ENCODE data around the gene SLC33A1.

Gene SLC33A1

GRCh38 chr3:155785662-155786295 lies 68.4 kb downstream of the SLC33A1 start:
- no peak for DNase-seq

DNA sequence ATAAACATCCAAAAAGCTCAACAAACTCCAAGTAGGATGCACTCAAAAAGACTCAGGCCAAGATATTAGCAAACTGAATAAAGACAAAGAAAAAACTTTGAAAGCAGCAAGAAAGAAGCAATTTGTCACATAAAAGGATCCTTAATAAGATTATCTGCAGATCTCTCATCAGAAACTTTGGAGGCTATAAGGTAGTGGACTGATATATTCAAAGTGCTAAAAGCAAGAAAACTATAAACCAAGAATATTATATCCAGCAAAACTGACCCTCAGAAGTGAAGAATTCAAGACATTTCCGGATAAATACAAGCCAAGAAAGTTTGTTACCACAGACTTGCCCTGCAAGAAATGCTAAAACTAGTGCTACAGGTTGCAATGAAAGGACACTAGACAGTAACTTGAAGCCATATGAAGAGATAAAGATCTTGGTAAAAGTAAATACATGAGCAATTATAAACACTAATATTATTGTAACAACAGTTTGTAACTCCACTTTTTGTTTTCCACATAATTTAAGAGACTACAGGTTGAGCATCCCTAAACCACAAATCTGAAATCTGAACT lies 71.8 kb downstream of the SLC33A1 start:
- no peak for DNase-seq

DNA sequence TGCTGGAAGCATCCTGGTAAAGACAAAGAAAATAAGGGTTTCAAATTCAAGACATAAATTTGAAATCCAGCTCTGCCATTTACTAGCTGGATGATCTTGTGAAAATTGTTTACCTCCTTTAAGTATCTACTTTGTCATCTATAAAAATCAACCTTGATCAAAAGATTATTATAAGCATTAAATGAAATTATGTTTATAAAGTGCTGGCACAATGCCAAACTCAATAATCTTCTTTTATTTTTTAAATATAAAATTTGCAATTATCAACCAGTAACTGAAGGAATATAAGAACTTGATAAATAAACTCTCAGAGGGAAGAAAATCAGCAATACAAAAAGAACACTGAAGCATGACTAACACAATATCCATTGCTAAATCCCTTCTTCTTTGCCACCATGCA lies 73.9 kb downstream of the SLC33A1 start:
- no peak for DNase-seq

GRCh38 chr3:155778462-155778861 lies 75.8 kb downstream of the SLC33A1 start:
- DNase-seq, result no peak

DNA sequence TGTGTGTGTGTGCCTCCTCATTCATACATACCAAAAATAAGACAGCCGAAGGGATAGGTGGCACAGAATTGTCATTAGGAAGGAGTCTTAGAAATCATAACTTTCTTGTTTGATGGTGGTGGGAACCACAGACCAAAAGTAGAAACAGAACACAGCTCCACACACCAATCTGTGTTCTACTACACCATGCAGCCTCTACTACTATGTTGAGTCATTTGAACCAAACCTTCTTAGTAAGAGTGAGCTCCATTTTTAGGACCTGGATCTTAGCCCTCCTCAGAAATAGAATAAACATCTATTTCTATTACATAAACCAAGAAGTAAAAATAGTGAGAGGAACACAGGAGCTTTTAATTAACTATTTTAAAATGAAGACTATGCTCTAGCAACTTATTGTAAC lies 81.4 kb downstream of the SLC33A1 start:
- DNase-seq, result no peak

GRCh38 chr3:155771126-155771525 lies 83.1 kb downstream of the SLC33A1 start:
- DNase-seq, result no peak
